ENCODE data around the gene UPP1. TPM values are rescaled to one million over a fixed set of nuclear protein-coding genes. Genes with fewer than 3 reads are reported as not detected.
A peak's percentile ranks its signal among the peaks of the same experiment; 100 is the strongest.

The UPP1 gene
- polyA plus RNA-seq, 2 of the 4 experiments (the other 2 are of a cell fraction), result 32.2 to 55.7 TPM

DNA sequence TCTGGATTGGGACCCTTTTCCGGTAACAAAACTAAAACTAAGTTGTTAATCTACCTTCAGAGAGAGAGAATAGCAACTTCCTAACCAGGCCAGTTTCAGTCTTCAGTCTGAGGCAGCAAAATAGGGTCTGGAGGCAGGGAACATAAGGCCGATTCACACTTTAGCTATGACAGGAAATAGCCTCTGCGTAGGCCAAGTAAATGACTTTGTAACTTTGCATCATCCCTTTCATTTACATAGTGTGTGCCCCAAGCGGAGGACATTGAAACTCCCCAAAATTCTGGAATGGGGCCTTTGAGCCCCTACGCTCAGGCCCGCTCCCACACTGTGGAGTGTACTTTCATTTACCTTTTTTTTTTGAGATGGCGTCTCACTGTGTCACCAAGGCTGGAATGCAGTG lies 1.7 kb upstream of the UPP1 start (continued):
- TF ChIP-seq, protein P1, sequence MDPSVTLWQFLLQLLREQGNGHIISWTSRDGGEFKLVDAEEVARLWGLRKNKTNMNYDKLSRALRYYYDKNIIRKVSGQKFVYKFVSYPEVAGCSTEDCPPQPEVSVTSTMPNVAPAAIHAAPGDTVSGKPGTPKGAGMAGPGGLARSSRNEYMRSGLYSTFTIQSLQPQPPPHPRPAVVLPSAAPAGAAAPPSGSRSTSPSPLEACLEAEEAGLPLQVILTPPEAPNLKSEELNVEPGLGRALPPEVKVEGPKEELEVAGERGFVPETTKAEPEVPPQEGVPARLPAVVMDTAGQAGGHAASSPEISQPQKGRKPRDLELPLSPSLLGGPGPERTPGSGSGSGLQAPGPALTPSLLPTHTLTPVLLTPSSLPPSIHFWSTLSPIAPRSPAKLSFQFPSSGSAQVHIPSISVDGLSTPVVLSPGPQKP (IDR thresholded peaks at IDR 0.05; ENCODE audit: low read depth, low read length), result no peak
- TF ChIP-seq PHF8 (IDR thresholded peaks at IDR 0.05; ENCODE audit: borderline replicate concordance, low read depth) (no peak), JUN (IDR thresholded peaks at IDR 0.05) (no peak)
- TF ChIP-seq, protein P2, sequence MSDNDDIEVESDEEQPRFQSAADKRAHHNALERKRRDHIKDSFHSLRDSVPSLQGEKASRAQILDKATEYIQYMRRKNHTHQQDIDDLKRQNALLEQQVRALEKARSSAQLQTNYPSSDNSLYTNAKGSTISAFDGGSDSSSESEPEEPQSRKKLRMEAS (IDR thresholded peaks at IDR 0.05), result no peak
- TF ChIP-seq, protein P3, sequence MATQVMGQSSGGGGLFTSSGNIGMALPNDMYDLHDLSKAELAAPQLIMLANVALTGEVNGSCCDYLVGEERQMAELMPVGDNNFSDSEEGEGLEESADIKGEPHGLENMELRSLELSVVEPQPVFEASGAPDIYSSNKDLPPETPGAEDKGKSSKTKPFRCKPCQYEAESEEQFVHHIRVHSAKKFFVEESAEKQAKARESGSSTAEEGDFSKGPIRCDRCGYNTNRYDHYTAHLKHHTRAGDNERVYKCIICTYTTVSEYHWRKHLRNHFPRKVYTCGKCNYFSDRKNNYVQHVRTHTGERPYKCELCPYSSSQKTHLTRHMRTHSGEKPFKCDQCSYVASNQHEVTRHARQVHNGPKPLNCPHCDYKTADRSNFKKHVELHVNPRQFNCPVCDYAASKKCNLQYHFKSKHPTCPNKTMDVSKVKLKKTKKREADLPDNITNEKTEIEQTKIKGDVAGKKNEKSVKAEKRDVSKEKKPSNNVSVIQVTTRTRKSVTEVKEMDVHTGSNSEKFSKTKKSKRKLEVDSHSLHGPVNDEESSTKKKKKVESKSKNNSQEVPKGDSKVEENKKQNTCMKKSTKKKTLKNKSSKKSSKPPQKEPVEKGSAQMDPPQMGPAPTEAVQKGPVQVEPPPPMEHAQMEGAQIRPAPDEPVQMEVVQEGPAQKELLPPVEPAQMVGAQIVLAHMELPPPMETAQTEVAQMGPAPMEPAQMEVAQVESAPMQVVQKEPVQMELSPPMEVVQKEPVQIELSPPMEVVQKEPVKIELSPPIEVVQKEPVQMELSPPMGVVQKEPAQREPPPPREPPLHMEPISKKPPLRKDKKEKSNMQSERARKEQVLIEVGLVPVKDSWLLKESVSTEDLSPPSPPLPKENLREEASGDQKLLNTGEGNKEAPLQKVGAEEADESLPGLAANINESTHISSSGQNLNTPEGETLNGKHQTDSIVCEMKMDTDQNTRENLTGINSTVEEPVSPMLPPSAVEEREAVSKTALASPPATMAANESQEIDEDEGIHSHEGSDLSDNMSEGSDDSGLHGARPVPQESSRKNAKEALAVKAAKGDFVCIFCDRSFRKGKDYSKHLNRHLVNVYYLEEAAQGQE (IDR thresholded peaks at IDR 0.05), result no peak

GRCh38 chr7:48088559-48089045 lies 463 bp upstream of the UPP1 start:
- peak overlapping the region; percentile 93 to 96 for H3K27ac ChIP-seq
- peaks cover 55% of the 10 kb centered on the region for H3K4me1 ChIP-seq
- peak overlapping the region; percentile 92 for H3K4me3 ChIP-seq
- DNase-seq (ENCODE audit: low read depth in 1 of 2, low spot score in 1 of 2), result peak; percentile 89 to 98
- CTCF ChIA-PET, result interaction anchor here (0.8 to 15.8 kb wide), 7 partner anchors 18 to 144 kb away, joined by 3 to 177 read pairs (median 5); no protein-coding TSS in a partner anchor
- peak; percentile 73 to 83 for ATAC-seq
- no peaks in the 10 kb centered on the region for H3K9me3 ChIP-seq
- peak; percentile 8 to 17; a peak in 2 of 5 replicates for TF ChIP-seq RAD21 (conservative IDR thresholded peaks at IDR 0.05 in 1 of 2, IDR thresholded peaks at IDR 0.05 in 1 of 2)
- peak; percentile 81 for TF ChIP-seq JUNB (IDR thresholded peaks at IDR 0.05)
- TF ChIP-seq JUN (IDR thresholded peaks at IDR 0.05), result peak; percentile 77 to 85; a peak in 4 of 5 replicates
- TF ChIP-seq, protein P4, sequence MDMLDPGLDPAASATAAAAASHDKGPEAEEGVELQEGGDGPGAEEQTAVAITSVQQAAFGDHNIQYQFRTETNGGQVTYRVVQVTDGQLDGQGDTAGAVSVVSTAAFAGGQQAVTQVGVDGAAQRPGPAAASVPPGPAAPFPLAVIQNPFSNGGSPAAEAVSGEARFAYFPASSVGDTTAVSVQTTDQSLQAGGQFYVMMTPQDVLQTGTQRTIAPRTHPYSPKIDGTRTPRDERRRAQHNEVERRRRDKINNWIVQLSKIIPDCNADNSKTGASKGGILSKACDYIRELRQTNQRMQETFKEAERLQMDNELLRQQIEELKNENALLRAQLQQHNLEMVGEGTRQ (IDR thresholded peaks at IDR 0.05), result peak; percentile 81
- TF ChIP-seq, protein P5, sequence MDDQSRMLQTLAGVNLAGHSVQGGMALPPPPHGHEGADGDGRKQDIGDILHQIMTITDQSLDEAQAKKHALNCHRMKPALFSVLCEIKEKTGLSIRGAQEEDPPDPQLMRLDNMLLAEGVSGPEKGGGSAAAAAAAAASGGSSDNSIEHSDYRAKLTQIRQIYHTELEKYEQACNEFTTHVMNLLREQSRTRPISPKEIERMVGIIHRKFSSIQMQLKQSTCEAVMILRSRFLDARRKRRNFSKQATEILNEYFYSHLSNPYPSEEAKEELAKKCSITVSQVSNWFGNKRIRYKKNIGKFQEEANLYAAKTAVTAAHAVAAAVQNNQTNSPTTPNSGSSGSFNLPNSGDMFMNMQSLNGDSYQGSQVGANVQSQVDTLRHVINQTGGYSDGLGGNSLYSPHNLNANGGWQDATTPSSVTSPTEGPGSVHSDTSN (IDR thresholded peaks at IDR 0.05), result peak; percentile 52; the same call in 1 of the 2 replicates
- TF ChIP-seq RARB (CRISPR knock-in tag; IDR thresholded peaks at IDR 0.05), result no peak
- peak; percentile 50; the same call in 1 of the 2 replicates for TF ChIP-seq FOSL2 (IDR thresholded peaks at IDR 0.05)
- peak; percentile 95 for TF ChIP-seq FOSL2 (CRISPR knock-in tag; IDR thresholded peaks at IDR 0.05)
- TF ChIP-seq, protein P6, sequence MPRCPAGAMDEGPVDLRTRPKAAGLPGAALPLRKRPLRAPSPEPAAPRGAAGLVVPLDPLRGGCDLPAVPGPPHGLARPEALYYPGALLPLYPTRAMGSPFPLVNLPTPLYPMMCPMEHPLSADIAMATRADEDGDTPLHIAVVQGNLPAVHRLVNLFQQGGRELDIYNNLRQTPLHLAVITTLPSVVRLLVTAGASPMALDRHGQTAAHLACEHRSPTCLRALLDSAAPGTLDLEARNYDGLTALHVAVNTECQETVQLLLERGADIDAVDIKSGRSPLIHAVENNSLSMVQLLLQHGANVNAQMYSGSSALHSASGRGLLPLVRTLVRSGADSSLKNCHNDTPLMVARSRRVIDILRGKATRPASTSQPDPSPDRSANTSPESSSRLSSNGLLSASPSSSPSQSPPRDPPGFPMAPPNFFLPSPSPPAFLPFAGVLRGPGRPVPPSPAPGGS (IDR thresholded peaks at IDR 0.05), result no peak
- 0 out of 2 replicates have a peak, but pooled peaks have one; percentile 62 for TF ChIP-seq HOXB5 (CRISPR knock-in tag; IDR thresholded peaks at IDR 0.05)
- no peak for TF ChIP-seq MAZ (IDR thresholded peaks at IDR 0.05; ENCODE audit: borderline replicate concordance, low read depth, low read length)
- TF ChIP-seq PHF8 (IDR thresholded peaks at IDR 0.05; ENCODE audit: borderline replicate concordance, low read depth), result peak; percentile 17; the same call in 1 of the 2 replicates
- no peak for TF ChIP-seq NR3C1 (IDR thresholded peaks at IDR 0.05)
- TF ChIP-seq TP53 (CRISPR knock-in tag; IDR thresholded peaks at IDR 0.05), result 0 out of 2 replicates have a peak, but pooled peaks have one; percentile 19
- TF ChIP-seq, protein P2 (IDR thresholded peaks at IDR 0.05), result peak; percentile 86
- TF ChIP-seq ESRRA (IDR thresholded peaks at IDR 0.05; ENCODE audit: borderline replicate concordance, low read length), result peak; percentile 92
- TF ChIP-seq GATA3 (IDR thresholded peaks at IDR 0.05; ENCODE audit: borderline replicate concordance), result peak; percentile 59
- peak; percentile 52 to 84; a peak in 2 of 4 replicates for TF ChIP-seq CEBPB (IDR thresholded peaks at IDR 0.05)
- 0 out of 2 replicates have a peak, but pooled peaks have one; percentile 47 for TF ChIP-seq TFCP2L1 (CRISPR knock-in tag; IDR thresholded peaks at IDR 0.05)
- peak; percentile 38 to 57; a peak in 2 of 5 replicates for TF ChIP-seq EP300 (IDR thresholded peaks at IDR 0.05)
- peak; percentile 66; the same call in 1 of the 2 replicates for TF ChIP-seq MYC (IDR thresholded peaks at IDR 0.05; ENCODE audit: borderline replicate concordance, low read length)
- 0 out of 2 replicates have a peak, but pooled peaks have one; percentile 26 for TF ChIP-seq E2F6 (IDR thresholded peaks at IDR 0.05; ENCODE audit: borderline replicate concordance, low read depth)
- TF ChIP-seq HEYL (CRISPR knock-in tag; IDR thresholded peaks at IDR 0.05), result no peak
- H3K4me2 ChIP-seq, result peak overlapping the region; percentile 91
- peak; percentile 65 for FAIRE-seq
- POLR2A ChIA-PET, result interaction anchor here (0.6 to 1.5 kb wide), 11 partner anchors 15 to 795 kb away, joined by 3 to 9 read pairs (median 3); partner anchors contain the start of gene C7orf57
- 0% methylated on average over 20 of the region's 25 CpGs for WGBS (ENCODE audit: missing lambda C conversion rate)

Measured in A549 (cell line).